Endothelial cell of umbilical vein (primary cell): ENCODE data around the gene FAM98A. TPM values are rescaled to one million over a fixed set of nuclear protein-coding genes. Genes with fewer than 3 reads are reported as not detected.

ENCODE experiments used
- BruUV-seq: library from RNA; stranded (reverse); fragments of 400-500 nt; replicated peaks from 2 replicates; lab custom pipeline; 2021; lab: Mats Ljungman, UMichigan
- CTCF ChIA-PET: fragments of 300-600, 350-600 bp; sonication (Branson Sonifier 250); formaldehyde crosslinking; loops from one replicate; lab custom pipeline; 2021; ENCODE audit warnings: antibody characterized with exemption, inconsistent platforms; lab: Charles Lee
- POLR2A ChIA-PET: fragments of 300-600, 350-600 bp; sonication (Branson Sonifier 250); formaldehyde crosslinking; loops from one replicate; lab custom pipeline; 2021; ENCODE audit warnings: antibody characterized with exemption, inconsistent platforms; lab: Charles Lee
- DNase-seq: peaks from one replicate; pipeline ENCODE4 v3.0.0-alpha.2; 2011; ENCODE audit warnings: low read depth, low spot score
- FAIRE-seq: peaks from 2 replicates; lab custom pipeline; 2011; peaks lifted over from hg19 to GRCh38; lab: Jason Lieb, UNC
- H2AFZ ChIP-seq: 2 replicates; pipeline ENCODE4 v1.6.0; 2012; ENCODE audit warnings: low read depth, low read length, control low read depth, inconsistent platforms
- H3K27ac ChIP-seq: 2 replicates; pipeline ENCODE4 v1.5.1; 2011; ENCODE audit warnings: low read depth, mild to moderate bottlenecking, control low read depth, low read length, moderate library complexity; ENCODE audit not compliant: insufficient read depth
- H3K27me3 ChIP-seq, 2 experiments: 2 replicates each; pipeline versions ENCODE4 v1.6.0 to v1.6.1; 2011; ENCODE audit warnings: low read length in 2 of 2, mixed read lengths in 1 of 2; ENCODE audit not compliant: control insufficient read depth in 2 of 2, insufficient read depth in 2 of 2
- H3K36me3 ChIP-seq, 2 experiments: 2 replicates in 1 of 2; 3 replicates in 1 of 2; pipeline ENCODE4 v1.5.1; 2011; ENCODE audit warnings: low read length in 2 of 2, mild to moderate bottlenecking in 1 of 2, moderate library complexity in 1 of 2; ENCODE audit not compliant: control insufficient read depth in 2 of 2, insufficient read depth in 2 of 2; ENCODE audit errors: extremely low read depth in 1 of 2
- H3K4me1 ChIP-seq: 3 replicates; pipeline ENCODE4 v1.5.1; 2011; ENCODE audit warnings: mild to moderate bottlenecking, low read length; ENCODE audit not compliant: control insufficient read depth, insufficient read depth; ENCODE audit errors: extremely low read depth
- H3K4me2 ChIP-seq: 2 replicates; pipeline ENCODE4 v1.6.1; 2011; ENCODE audit warnings: low read length, control low read depth, mixed read lengths; ENCODE audit not compliant: insufficient read depth
- H3K4me3 ChIP-seq, 3 experiments: fragments of 200-600 bp in 1 of 3; sonication (generic), shearing (Covaris generic) in 1 of 3; replicated peaks in 1 of 3; 2 replicates each; pipeline ENCODE4 v1.5.1; 2011 to 2016; ENCODE audit warnings: control low read depth in 3 of 3, low read length in 3 of 3, mild to moderate bottlenecking in 2 of 3, inconsistent platforms in 1 of 3, low read depth in 1 of 3, moderate library complexity in 1 of 3; ENCODE audit not compliant: insufficient read depth in 1 of 3
- H3K79me2 ChIP-seq: 2 replicates; pipeline ENCODE4 v1.6.0; 2012; ENCODE audit warnings: low read length, inconsistent platforms; ENCODE audit not compliant: control insufficient read depth, insufficient read depth
- H3K9ac ChIP-seq: replicated peaks from 2 replicates; pipeline ENCODE3; 2011; ENCODE audit warnings: low read length, control low read depth; ENCODE audit not compliant: insufficient read depth; ENCODE audit errors: extremely low read depth
- H3K9me1 ChIP-seq: replicated peaks from 3 replicates; pipeline ENCODE4 v1.6.0; 2011; ENCODE audit warnings: mild to moderate bottlenecking, low read length; ENCODE audit not compliant: control insufficient read depth, insufficient read depth; ENCODE audit errors: extremely low read depth
- H3K9me3 ChIP-seq: replicated peaks from 2 replicates; pipeline ENCODE4 v1.5.1; 2012; ENCODE audit warnings: low read length, inconsistent platforms; ENCODE audit not compliant: control insufficient read depth, insufficient read depth
- H4K20me1 ChIP-seq: replicated peaks from 2 replicates; pipeline ENCODE3; 2011; ENCODE audit warnings: mild to moderate bottlenecking, low read length; ENCODE audit not compliant: control insufficient read depth, insufficient read depth; ENCODE audit errors: extremely low read depth
- CTCF ChIP-seq, 2 donors: IDR thresholded peaks; 1 replicate in 1 of 2; 2 replicates in 1 of 2; pipeline ENCODE4 v1.5.1; 2011; ENCODE audit warnings: low read length in 2 of 2, mild to moderate bottlenecking in 2 of 2, moderate library complexity in 2 of 2, control low read depth in 1 of 2, inconsistent platforms in 1 of 2, low read depth in 1 of 2; ENCODE audit not compliant: insufficient read depth in 1 of 2; ENCODE audit errors: extremely low read depth in 1 of 2
- EZH2 ChIP-seq: IDR thresholded peaks from 2 replicates; pipeline ENCODE4 v1.6.1; 2012; ENCODE audit warnings: borderline replicate concordance, low read depth, mild to moderate bottlenecking, moderate library complexity, low read length, inconsistent platforms; ENCODE audit not compliant: severe bottlenecking
- FOS ChIP-seq: IDR thresholded peaks from 2 replicates; pipeline ENCODE4 v1.6.1; 2011; ENCODE audit warnings: mild to moderate bottlenecking, low read length, moderate library complexity, borderline replicate concordance; ENCODE audit not compliant: insufficient read depth
- GATA2 ChIP-seq: IDR thresholded peaks from 2 replicates; pipeline ENCODE4 v1.7.0; 2011; ENCODE audit warnings: low read depth, mild to moderate bottlenecking, moderate library complexity, mixed read lengths, low read length; ENCODE audit not compliant: insufficient read length, insufficient read depth
- JUN ChIP-seq: IDR thresholded peaks from 2 replicates; pipeline ENCODE4 v1.6.1; 2011; ENCODE audit warnings: borderline replicate concordance, low read depth; ENCODE audit not compliant: insufficient read length, insufficient read depth
- MAX ChIP-seq: IDR thresholded peaks from 2 replicates; pipeline ENCODE4 v1.6.1; 2011; ENCODE audit not compliant: insufficient read depth, insufficient read length
- MYC ChIP-seq: IDR thresholded peaks from one replicate; pipeline ENCODE4 v1.6.1; 2011; ENCODE audit warnings: mild to moderate bottlenecking, low read depth, low read length
- POLR2A ChIP-seq: IDR thresholded peaks from 2 replicates; pipeline ENCODE4 v1.6.1; 2012; ENCODE audit warnings: low read depth, mild to moderate bottlenecking, control low read depth, low read length
- POLR2AphosphoS5 ChIP-seq: IDR thresholded peaks from 2 replicates; pipeline ENCODE4 v1.6.1; 2012; ENCODE audit warnings: low read depth, mild to moderate bottlenecking, control low read depth, low read length, moderate library complexity; ENCODE audit not compliant: insufficient read depth
- dilution Hi-C: fragments of 300-500 bp; cut with MboI; formaldehyde crosslinking; loops from one replicate; pipeline ENCODE4 v1.15.0; 2019; ENCODE audit warnings: low sequenced_read_pairs; ENCODE audit not compliant: extremely low pct_ligation_motif_present
- intact Hi-C: fragments of 100-400 bp; cut with micrococcal nuclease; formaldehyde crosslinking; loops from one replicate; pipeline ENCODE4 v1.10.0; 2022
- polyA plus RNA-seq, 4 experiments: library from polyadenylated mRNA; depleted of rRNA in 3 of 4; stranded (reverse) in 3 of 4; unstranded in 1 of 4; fragments of >200 nt; gene quantifications; 2 replicates each; pipeline versions ENCODE4 v1.2.1 to v1.2.3, GENCODE V29; 2011 to 2012; ENCODE audit warnings: missing spikeins in 1 of 4
- total RNA-seq: library from RNA; stranded (reverse); gene quantifications from 2 replicates; pipeline ENCODE4 v1.2.3, GENCODE V29; 2021

Gene FAM98A
- total and polyA plus RNA-seq, 2 donors (not counting 3 experiments of a cell fraction or from before 2014, with no cell fraction given) = 52.8 to 97.1 TPM

- Histone ChIP-seq H3K27ac (no peak overlapping the region), H2AFZ (no peak overlapping the region), H3K9me3 (no peaks in the 10 kb centered on the region), H3K9ac (no peak overlapping the region), H3K4me1 (no peaks in the 10 kb centered on the region), H3K79me2 (no peaks in the 10 kb centered on the region), H3K27me3 (no peaks in the 10 kb centered on the region), H3K36me3 (no peaks in the 10 kb centered on the region), H3K4me3 (no peak overlapping the region), H3K9me1 (no peaks in the 10 kb centered on the region), H4K20me1 (no peaks in the 10 kb centered on the region), H3K4me2 (no peak overlapping the region)
- ChIA-PET POLR2A (no interaction called here), CTCF (no interaction called here)
- FAIRE-seq = no peak
- dilution Hi-C loops = no loop called here
- BruUV-seq = no TSS peak
- TF ChIP-seq FOS = no peak
- no peak for TF ChIP-seq POLR2A
- TF ChIP-seq CTCF (IDR thresholded peaks at IDR 0.05; ENCODE audit: extremely low read depth in 1 of 2, insufficient read depth in 1 of 2, low read depth in 1 of 2, low read length in 2 of 2) = no peak
- no peak for TF ChIP-seq MYC
- TF ChIP-seq POLR2AphosphoS5 = no peak
- TF ChIP-seq GATA2 = no peak
- no peak for TF ChIP-seq JUN
- no peak for TF ChIP-seq EZH2
- no peak for TF ChIP-seq MAX
- intact Hi-C loops = no loop called here
- no peak for DNase-seq
These were observed 28.4 kb downstream of the FAM98A start for GRCh38 chr2:33570681-33571080.
